Liver (tissue), 3 donors: Measurements from ENCODE around the gene TRERF1.

Source experiments
- CTCF ChIP-seq: fragments of 150-350 bp; IDR thresholded peaks from 2 replicates; pipeline ENCODE4 v1.5.1; 2017; ENCODE audit warnings: improper control_type of control experiment, low read depth, low read length; ENCODE audit not compliant: missing input control
- FOXA1 ChIP-seq: IDR thresholded peaks from 2 replicates; pipeline ENCODE4 v1.6.1; 2016; ENCODE audit warnings: antibody characterized with exemption
- FOXA2 ChIP-seq: IDR thresholded peaks from 2 replicates; pipeline ENCODE4 v1.6.1; 2016; ENCODE audit warnings: antibody characterized with exemption
- GABPA ChIP-seq, 2 donors: IDR thresholded peaks in 1 of 2; conservative IDR thresholded peaks in 1 of 2; 2 replicates each; pipeline ENCODE4 v1.6.1; 2016; ENCODE audit warnings: antibody characterized with exemption in 2 of 2, mild to moderate bottlenecking in 1 of 2, moderate library complexity in 1 of 2
- HNF4G ChIP-seq: IDR thresholded peaks from 2 replicates; pipeline ENCODE4 v1.6.1; 2016; ENCODE audit warnings: antibody characterized with exemption
- JUND ChIP-seq, 2 donors: IDR thresholded peaks; 2 replicates each; pipeline ENCODE4 v1.6.1; 2016; ENCODE audit warnings: antibody characterized with exemption in 2 of 2
- MAX ChIP-seq: IDR thresholded peaks from 2 replicates; pipeline ENCODE4 v1.6.1; 2016; ENCODE audit warnings: antibody characterized with exemption
- RAD21 ChIP-seq, 2 donors: IDR thresholded peaks; 2 replicates each; pipeline ENCODE4 v1.6.1; 2016; ENCODE audit warnings: antibody characterized with exemption in 2 of 2, mild to moderate bottlenecking in 2 of 2
- SP1 ChIP-seq: IDR thresholded peaks from 2 replicates; pipeline ENCODE4 v1.6.1; 2018; ENCODE audit warnings: antibody characterized with exemption, mild to moderate bottlenecking
- YY1 ChIP-seq: IDR thresholded peaks from 2 replicates; pipeline ENCODE4 v1.6.1; 2016; ENCODE audit warnings: antibody characterized with exemption, mild to moderate bottlenecking
- donor health status: healthy.
- donor health status: healthy.

GRCh38 chr6:42176981-42177380, 274.7 kb downstream of the TRERF1 start:
- TF ChIP-seq RAD21 (IDR thresholded peaks at IDR 0.05) (no peak), JUND (IDR thresholded peaks at IDR 0.05) (no peak), GABPA (IDR thresholded peaks at IDR 0.05 in 1 of 2, conservative IDR thresholded peaks at IDR 0.05 in 1 of 2) (no peak), HNF4G (no peak), FOXA2 (no peak), YY1 (no peak), CTCF (no peak), SP1 (no peak), MAX (no peak), FOXA1 (no peak)
